Calu3 (cell line): ENCODE data around the gene DOCK10. TPM values are rescaled to one million over a fixed set of nuclear protein-coding genes. Genes with fewer than 3 reads are reported as not detected.

ENCODE experiments used
- BruUV-seq: library from RNA; stranded (reverse); fragments of 400-500 nt; replicated peaks from 2 replicates; lab custom pipeline; 2021; lab: Mats Ljungman, UMichigan
- CTCF ChIA-PET: fragments of 300-600 bp; sonication (Branson Sonifier 250); formaldehyde crosslinking; loops from one replicate; lab custom pipeline; 2022; ENCODE audit warnings: antibody characterized with exemption; lab: Charles Lee
- DNase-seq: peaks from one replicate; pipeline ENCODE4 v3.0.0; 2022
- H3K27ac Mint-ChIP-seq: one replicate; pipeline ENCODE4 v1.8.0; 2022; ENCODE audit warnings: mixed read lengths; ENCODE audit not compliant: unreplicated experiment
- H3K27me3 Mint-ChIP-seq: one replicate; pipeline ENCODE4 v1.8.0; 2022; ENCODE audit warnings: mixed read lengths; ENCODE audit not compliant: unreplicated experiment
- H3K36me3 Mint-ChIP-seq: one replicate; pipeline ENCODE4 v1.8.0; 2022; ENCODE audit warnings: mild to moderate bottlenecking, moderate library complexity, mixed read lengths; ENCODE audit not compliant: insufficient read depth, unreplicated experiment
- H3K4me1 Mint-ChIP-seq: one replicate; pipeline ENCODE4 v1.8.0; 2022; ENCODE audit warnings: mild to moderate bottlenecking, low read depth, mixed read lengths; ENCODE audit not compliant: unreplicated experiment
- H3K4me3 Mint-ChIP-seq: one replicate; pipeline ENCODE4 v1.8.0; 2022; ENCODE audit warnings: mild to moderate bottlenecking, low read depth, moderate library complexity, mixed read lengths; ENCODE audit not compliant: unreplicated experiment
- H3K9me3 Mint-ChIP-seq: one replicate; pipeline ENCODE4 v1.8.0; 2022; ENCODE audit warnings: low read depth, mixed read lengths; ENCODE audit not compliant: unreplicated experiment
- CTCF ChIP-seq: fragments of 200-600 bp; IDR thresholded peaks from one replicate; pipeline ENCODE4 v1.8.0; 2022; ENCODE audit warnings: antibody characterized with exemption; ENCODE audit not compliant: unreplicated experiment
- intact Hi-C: fragments of 100-400 bp; cut with micrococcal nuclease; formaldehyde crosslinking; loops from one replicate; pipeline ENCODE4 v1.10.0; 2022; ENCODE audit not compliant: unreplicated experiment
- total RNA-seq: library from RNA; stranded (reverse); gene quantifications from 2 replicates; pipeline ENCODE4 v1.2.3, GENCODE V29; 2022

DOCK10 gene
- total RNA-seq, 1 experiment from 2014 or later: 11.9 TPM

- H3K4me1 Mint-ChIP-seq: peaks cover 24% of the 10 kb centered on the region
- no TSS peak for BruUV-seq
- TF ChIP-seq CTCF: no peak
- no peaks in the 10 kb centered on the region for H3K27me3 Mint-ChIP-seq
- H3K27ac Mint-ChIP-seq: no peak overlapping the region
- H3K9me3 Mint-ChIP-seq: no peaks in the 10 kb centered on the region
- no peak for DNase-seq
- intact Hi-C loops: no loop called here
- H3K36me3 Mint-ChIP-seq: no peaks in the 10 kb centered on the region
- no peak overlapping the region for H3K4me3 Mint-ChIP-seq
- CTCF ChIA-PET: no interaction called here
Measured at GRCh38 chr2:224969095-224969494, 73.2 kb downstream of the DOCK10 start.

- CTCF ChIA-PET: no interaction called here
- Mint-ChIP-seq H3K36me3 (no peaks in the 10 kb centered on the region), H3K9me3 (no peaks in the 10 kb centered on the region), H3K27ac (no peak overlapping the region), H3K4me3 (no peak overlapping the region), H3K4me1 (peaks cover 14% of the 10 kb centered on the region), H3K27me3 (no peaks in the 10 kb centered on the region)
- intact Hi-C loops: no loop called here
- no peak for TF ChIP-seq CTCF
- no peak for DNase-seq
- BruUV-seq: no TSS peak
Measured at GRCh38 chr2:224968051-224968450, 74.2 kb downstream of the DOCK10 start.

GRCh38 chr2:224966613-224967012 lies 75.7 kb downstream of the DOCK10 start:
- CTCF ChIA-PET: no interaction called here
- no TSS peak for BruUV-seq
- Mint-ChIP-seq H3K27me3 (no peaks in the 10 kb centered on the region), H3K4me1 (peaks cover 9% of the 10 kb centered on the region), H3K4me3 (no peak overlapping the region), H3K27ac (no peak overlapping the region), H3K9me3 (no peaks in the 10 kb centered on the region), H3K36me3 (no peaks in the 10 kb centered on the region)
- TF ChIP-seq CTCF: no peak
- intact Hi-C loops: no loop called here
- DNase-seq: no peak

GRCh38 chr2:224959556-224959955 lies 82.7 kb downstream of the DOCK10 start:
- Mint-ChIP-seq H3K4me1 (no peaks in the 10 kb centered on the region), H3K4me3 (no peak overlapping the region), H3K9me3 (no peaks in the 10 kb centered on the region), H3K27me3 (no peaks in the 10 kb centered on the region), H3K36me3 (no peaks in the 10 kb centered on the region), H3K27ac (no peak overlapping the region)
- DNase-seq: no peak
- no TSS peak for BruUV-seq
- CTCF ChIA-PET: no interaction called here
- no peak for TF ChIP-seq CTCF
- intact Hi-C loops: no loop called here
